Right ventricle myocardium superior (tissue), 1 donor: ENCODE results near the gene AJAP1. TPM values are rescaled to one million over a fixed set of nuclear protein-coding genes. Genes with fewer than 3 reads are reported as not detected.
"Not testable (repeated sequence)": the region's sequence is repeated elsewhere in the genome, so short reads cannot be mapped to it uniquely, and the experiment has no call there.

Source experiments
- ATAC-seq: fragments of 200-7000 bp; cut with Tn5 transposase; one replicate; pipeline ENCODE4 v1.9.1; 2020; ENCODE audit warnings: mild to moderate bottlenecking; ENCODE audit not compliant: poor library complexity
- DNase-seq: peaks from one replicate; pipeline ENCODE4 v3.0.0-alpha.2; 2020
- intact Hi-C: fragments of 100-400 bp; cut with DNase I; formaldehyde crosslinking; loops from one replicate; pipeline ENCODE4 v1.11.2; 2022
- total RNA-seq: library from RNA; stranded (reverse); fragmentation: NEBNext Ultra II Directional; extraction: Animal tissue kit (Norgen Biotek cat#: 25700); gene quantifications from one replicate; pipeline ENCODE4 v1.2.1, GENCODE V29; 2021
- donor health status: DM: no; HTN: yes; CAD: no; lungs with severe emphysema.

The AJAP1 gene
- total RNA-seq, 1 donor from 2014 or later, result 0.05 TPM

GRCh38 chr1:4653328-4653660 is 1.1 kb upstream of the AJAP1 start:
- no peak for DNase-seq
- ATAC-seq, result no peak
- intact Hi-C loops, result no loop called here

GRCh38 chr1:4654764-4655673 is 610 bp downstream of the AJAP1 start:
- intact Hi-C loops, result no loop called here
- DNase-seq, result no peak
- ATAC-seq, result no peak

- peak; percentile 61 for DNase-seq
- ATAC-seq, result peak; percentile 76
- intact Hi-C loops, result no loop called here
These were observed 1.5 kb downstream of the AJAP1 start for GRCh38 chr1:4655674-4656532.

GRCh38 chr1:4656533-4657140 is 2.2 kb downstream of the AJAP1 start:
- DNase-seq (no peak), ATAC-seq (no peak)
- intact Hi-C loops, result no loop called here

- no peak for DNase-seq
- no peak for ATAC-seq
- intact Hi-C loops, result no loop called here
These were observed 2.9 kb downstream of the AJAP1 start for GRCh38 chr1:4657244-4657789.

- no peak for DNase-seq
- intact Hi-C loops, result no loop called here
- no peak for ATAC-seq
These were observed 3.6 kb downstream of the AJAP1 start for GRCh38 chr1:4657960-4658541.

- intact Hi-C loops, result no loop called here
- ATAC-seq (no peak), DNase-seq (no peak)
These were observed 4.5 kb downstream of the AJAP1 start for GRCh38 chr1:4658643-4659628.

GRCh38 chr1:4660917-4661594 is 6.6 kb downstream of the AJAP1 start:
- ATAC-seq, result no peak
- intact Hi-C loops, result no loop called here
- no peak for DNase-seq

GRCh38 chr1:4661595-4661917 is 7.1 kb downstream of the AJAP1 start:
- DNase-seq (no peak), ATAC-seq (no peak)
- intact Hi-C loops, result no loop called here

GRCh38 chr1:4662168-4662567 is 7.8 kb downstream of the AJAP1 start:
- intact Hi-C loops, result no loop called here
- DNase-seq (no peak), ATAC-seq (no peak)

- ATAC-seq, result no peak
- intact Hi-C loops, result no loop called here
- no peak for DNase-seq
These were observed 8.3 kb downstream of the AJAP1 start for GRCh38 chr1:4662723-4663122.

GRCh38 chr1:4664095-4664494 is 9.7 kb downstream of the AJAP1 start:
- ATAC-seq (no peak), DNase-seq (no peak)
- intact Hi-C loops, result no loop called here

GRCh38 chr1:4664606-4665005 is 10.2 kb downstream of the AJAP1 start:
- intact Hi-C loops, result no loop called here
- no peak for DNase-seq
- no peak for ATAC-seq

GRCh38 chr1:4665456-4665855 is 11.0 kb downstream of the AJAP1 start:
- intact Hi-C loops, result no loop called here
- ATAC-seq, result no peak
- DNase-seq, result no peak

- ATAC-seq, DNase-seq, intact Hi-C loops: not testable (repeated sequence)
These were observed 12.3 kb downstream of the AJAP1 start for GRCh38 chr1:4666683-4667082.

GRCh38 chr1:4668743-4669700 is 14.6 kb downstream of the AJAP1 start:
- DNase-seq, result no peak
- intact Hi-C loops, result no loop called here

More at GRCh38 chr1:4668743-4669700, 14.6 kb downstream of the AJAP1 start:
- no peak for ATAC-seq
